HG02798 (cell line): ENCODE data around the gene CNGA1.

ENCODE experiments used
- ATAC-seq: cut with Tn5 transposase; IDR thresholded peaks from one replicate; pipeline ENCODE4 v1.9.1; 2021; ENCODE audit warnings: mild to moderate bottlenecking; ENCODE audit not compliant: unreplicated experiment, poor library complexity

Gene CNGA1

DNA sequence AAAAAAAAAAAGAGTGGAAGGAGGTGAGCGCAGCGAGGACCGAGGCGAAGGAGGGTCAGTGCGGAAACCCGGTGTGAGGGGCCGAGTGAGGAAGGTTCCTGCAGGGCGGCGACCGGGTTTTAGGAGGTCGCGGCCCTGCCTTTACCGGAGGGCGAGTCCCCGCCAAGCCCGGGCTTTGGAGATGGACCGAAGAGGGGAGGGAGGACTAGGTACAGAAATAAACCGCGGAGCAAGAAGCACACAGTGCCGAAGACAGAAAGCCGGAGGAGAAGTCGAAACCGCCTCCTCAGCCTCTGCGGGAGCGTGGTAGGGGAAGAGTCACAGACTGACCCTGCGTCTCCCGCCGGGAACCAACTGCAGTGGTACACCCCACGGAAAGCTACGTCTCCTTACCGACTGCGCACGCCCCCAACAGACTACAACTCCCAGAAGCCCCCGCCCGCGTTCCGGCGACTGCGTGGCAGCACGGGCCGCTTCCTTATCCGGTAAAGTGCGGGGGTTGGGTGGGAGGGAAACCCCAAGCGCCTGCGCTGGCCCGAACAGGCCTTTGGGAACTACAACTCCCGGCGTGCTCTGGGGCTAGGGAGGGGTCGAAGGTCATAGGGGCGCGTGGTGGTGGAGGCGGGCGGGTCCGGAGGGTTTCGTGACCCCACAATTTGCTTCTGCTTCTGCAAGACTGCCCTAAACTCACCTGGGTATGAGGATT, 102.1 kb downstream of the CNGA1 start, which contains the start of gene NFXL1:
NFXL1 (minus strand) TSS at position 364 of the 706 bp plus-strand sequence. CDS start 380 bp downstream, outside the sequence.
- ATAC-seq, result peak; percentile 98

DNA sequence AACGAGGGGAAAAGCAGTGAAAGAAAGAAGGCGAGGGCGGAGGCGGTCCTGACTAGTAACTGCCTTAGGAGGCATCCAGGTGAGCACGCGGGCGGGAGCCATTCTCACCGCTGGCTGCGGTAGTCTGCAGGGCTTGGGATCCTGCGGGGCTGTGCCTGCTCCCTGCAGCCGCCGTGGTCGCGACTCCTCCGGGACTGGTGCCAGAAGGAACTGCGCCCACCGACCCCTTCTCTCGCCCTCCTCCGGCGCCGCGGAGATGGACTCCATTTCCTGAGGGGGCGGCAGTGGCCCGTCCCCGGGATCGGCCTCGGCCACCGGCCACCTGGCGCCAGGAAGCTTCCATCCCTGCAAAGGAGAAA, 102.6 kb downstream of the CNGA1 start:
- peak; percentile 23 for ATAC-seq

DNA sequence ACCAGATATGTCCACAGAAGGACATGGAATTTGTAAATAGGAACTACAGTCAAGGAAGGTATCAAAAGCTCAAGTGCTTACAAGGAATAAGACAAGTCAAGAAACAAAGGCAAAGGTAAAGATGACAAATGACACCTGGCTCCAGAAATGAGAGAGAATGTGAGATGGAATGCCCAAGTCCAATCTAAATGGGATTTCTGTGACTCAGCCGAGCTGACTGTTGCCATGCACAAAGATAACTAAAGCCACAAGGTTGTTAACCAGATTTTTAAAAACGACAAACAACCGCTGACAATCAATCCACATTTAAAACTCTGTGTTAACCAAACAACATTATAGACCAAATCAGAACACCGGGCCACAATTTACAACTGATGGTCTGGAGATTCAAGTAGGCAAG, 103.2 kb downstream of the CNGA1 start:
- ATAC-seq, result no peak

DNA sequence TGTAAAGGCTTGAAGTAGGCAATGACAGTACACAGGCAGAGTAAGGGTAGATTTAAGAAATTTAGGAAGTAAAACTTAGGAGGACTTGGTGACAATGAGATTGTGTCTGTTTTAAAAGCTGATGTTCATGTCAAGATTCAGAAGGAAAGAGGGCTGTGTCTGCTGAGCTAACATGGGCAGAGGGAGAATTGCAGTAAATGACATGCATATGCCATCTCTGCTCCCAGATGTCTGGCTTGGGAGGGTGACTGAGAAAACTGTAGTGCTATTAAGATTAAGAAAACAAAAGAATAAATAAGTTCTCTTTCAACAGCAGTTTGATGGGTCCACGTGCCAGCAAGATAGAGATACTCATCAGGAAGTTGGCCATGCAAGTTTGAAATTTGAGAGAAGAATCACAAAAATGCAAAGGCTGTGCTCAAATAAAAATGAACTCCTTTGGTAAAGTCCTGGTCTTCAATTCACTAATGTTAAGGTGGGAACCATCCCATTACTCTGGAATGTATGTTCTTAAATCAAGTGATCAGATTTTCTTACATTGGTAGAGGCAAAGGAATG, 109.3 kb downstream of the CNGA1 start:
- ATAC-seq, result no peak

DNA sequence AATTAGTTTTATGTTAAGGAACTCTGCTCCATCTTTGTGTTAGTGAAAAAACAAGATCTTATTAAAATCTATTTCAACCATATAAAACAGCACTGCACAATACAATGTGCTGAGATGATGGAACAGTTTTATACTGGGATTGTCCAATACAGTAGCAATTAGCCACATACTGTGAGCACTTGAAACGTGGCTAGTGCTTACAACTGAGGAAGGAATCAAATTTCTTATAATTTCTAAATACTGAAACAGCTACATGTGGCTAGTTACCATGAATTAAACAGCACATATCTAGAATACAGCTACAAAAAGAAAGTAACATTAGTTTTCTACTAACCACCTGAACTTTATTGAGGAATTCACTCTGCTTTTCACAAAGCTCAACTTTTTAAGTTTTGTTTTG, 116.8 kb downstream of the CNGA1 start:
- no peak for ATAC-seq

DNA sequence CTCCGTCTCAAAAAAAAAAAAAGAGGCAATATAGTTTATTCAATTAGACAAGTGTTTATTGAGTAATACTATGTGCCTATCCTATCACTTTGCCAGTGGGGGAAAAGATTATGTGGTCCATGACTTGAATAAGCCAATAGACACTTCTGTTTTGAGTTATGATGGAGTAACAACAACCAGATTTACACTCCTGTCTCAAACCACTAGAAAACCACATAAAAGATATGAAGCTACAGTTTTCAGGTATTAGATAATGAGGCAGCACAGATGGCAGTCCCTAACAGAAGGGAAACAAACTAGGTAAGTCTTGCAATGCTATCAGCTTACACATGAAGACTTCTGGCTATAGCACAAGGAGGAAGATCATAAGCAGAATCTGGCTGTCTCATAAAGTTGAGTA, 124.6 kb downstream of the CNGA1 start:
- no peak for ATAC-seq
